ENCODE data around the gene TUBGCP3. TPM values are rescaled to one million over a fixed set of nuclear protein-coding genes. Genes with fewer than 3 reads are reported as not detected.
A peak's percentile ranks its signal among the peaks of the same experiment; 100 is the strongest.

Gene TUBGCP3
- total RNA-seq, 2 donors from 2014 or later = 26.7 to 30.0 TPM

GRCh38 chr13:112443191-112443994, 144.6 kb downstream of the TUBGCP3 start:
- 15 to 34% methylated on average over 19 to 31 of the region's 31 CpGs for WGBS, 2 donors
- ATAC-seq (peak; percentile 45), DNase-seq (peak in 1 of 4 donors; percentile 40)
- Histone ChIP-seq H3K27me3 (peaks cover 0 to 17% of the 10 kb centered on the region in 2 donors), H3K27ac (no peak overlapping the region), H3K4me1 (no peaks in the 10 kb centered on the region), H3K9me3 (no peaks in the 10 kb centered on the region), H3K36me3 (replicated peaks in 1 of 2; ENCODE audit: insufficient read depth in 1 of 2, low read depth in 2 of 2) (no peaks in the 10 kb centered on the region), H3K4me3 (no peak overlapping the region)
- intact Hi-C loops (cut with DNase I) = no loop called here
- TF ChIP-seq CTCF (IDR thresholded peaks at IDR 0.05) (peak in 2 of 7 experiments; percentile 33 to 35), POLR2A (IDR thresholded peaks at IDR 0.05) (no peak)

DNA sequence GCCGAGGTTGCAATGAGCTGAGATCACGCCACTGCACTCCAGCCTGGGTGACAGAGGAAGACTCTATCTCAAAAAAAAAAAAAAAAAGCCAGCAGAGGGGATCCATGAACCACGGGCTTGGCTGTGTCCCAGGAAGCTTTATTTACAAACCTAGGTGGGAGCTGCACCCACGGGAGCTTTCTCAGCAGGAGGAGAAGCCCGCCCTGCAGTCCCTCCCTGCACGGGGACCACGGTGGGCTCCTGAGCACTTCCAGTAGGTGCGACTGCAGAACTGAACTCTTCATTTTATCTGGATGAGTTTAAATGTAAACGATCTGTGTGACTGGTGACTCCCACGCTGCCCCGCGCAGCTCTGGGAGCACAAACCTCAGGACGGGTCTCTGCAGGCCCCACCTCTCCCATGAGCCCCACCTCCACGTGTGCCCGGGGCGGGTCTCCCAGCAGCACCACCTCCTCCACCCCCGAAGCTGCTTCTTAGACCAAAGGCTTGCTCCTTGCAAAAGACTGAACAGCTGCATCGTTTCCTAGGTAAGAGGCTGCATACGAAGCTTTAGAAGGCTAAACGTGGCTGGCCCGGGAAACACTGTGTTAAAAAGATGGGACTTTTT, 145.4 kb downstream of the TUBGCP3 start:
- Histone ChIP-seq H3K4me3 (no peak overlapping the region), H3K36me3 (replicated peaks in 1 of 2; ENCODE audit: insufficient read depth in 1 of 2, low read depth in 2 of 2) (no peaks in the 10 kb centered on the region), H3K9me3 (no peaks in the 10 kb centered on the region), H3K27me3 (peaks cover 0 to 17% of the 10 kb centered on the region in 2 donors), H3K4me1 (no peaks in the 10 kb centered on the region), H3K27ac (no peak overlapping the region)
- DNase-seq (no peak), ATAC-seq (no peak)
- TF ChIP-seq CTCF (IDR thresholded peaks at IDR 0.05) (no peak), POLR2A (IDR thresholded peaks at IDR 0.05) (no peak)
- WGBS, 2 donors = 34 to 36% methylated on average over 15 to 21 of the region's 21 CpGs
- intact Hi-C loops (cut with DNase I) = no loop called here

- Histone ChIP-seq H3K36me3 (replicated peaks in 1 of 2; ENCODE audit: insufficient read depth in 1 of 2, low read depth in 2 of 2) (no peaks in the 10 kb centered on the region), H3K4me1 (no peaks in the 10 kb centered on the region), H3K27me3 (peaks cover 0 to 17% of the 10 kb centered on the region in 2 donors), H3K9me3 (no peaks in the 10 kb centered on the region), H3K4me3 (no peak overlapping the region), H3K27ac (no peak overlapping the region)
- intact Hi-C loops (cut with DNase I) = no loop called here
- 61% methylated on average over 5 to 18 of the region's 19 CpGs for WGBS, 2 donors
- TF ChIP-seq CTCF (IDR thresholded peaks at IDR 0.05) (no peak), POLR2A (IDR thresholded peaks at IDR 0.05) (no peak)
- DNase-seq = no peak
- no peak for ATAC-seq
Observed at GRCh38 chr13:112441779-112442310, 146.1 kb downstream of the TUBGCP3 start.

GRCh38 chr13:112441226-112441625, 146.7 kb downstream of the TUBGCP3 start:
- TF ChIP-seq CTCF (IDR thresholded peaks at IDR 0.05) (no peak), POLR2A (IDR thresholded peaks at IDR 0.05) (no peak)
- Histone ChIP-seq H3K27me3 (peaks cover 0 to 17% of the 10 kb centered on the region in 2 donors), H3K4me3 (no peak overlapping the region), H3K9me3 (no peaks in the 10 kb centered on the region), H3K36me3 (replicated peaks in 1 of 2; ENCODE audit: insufficient read depth in 1 of 2, low read depth in 2 of 2) (no peaks in the 10 kb centered on the region), H3K4me1 (no peaks in the 10 kb centered on the region), H3K27ac (no peak overlapping the region)
- DNase-seq = no peak
- intact Hi-C loops (cut with DNase I) = no loop called here
- WGBS, 2 donors = 67 to 80% methylated on average over 14 to 17 of the region's 17 CpGs
- no peak for ATAC-seq
